GM18505 (cell line): ENCODE results near the gene CPNE2.
"Not testable (repeated sequence)": the region's sequence is repeated elsewhere in the genome, so short reads cannot be mapped to it uniquely, and the experiment has no call there.

Source experiments
- ATAC-seq: cut with Tn5 transposase; IDR thresholded peaks from one replicate; pipeline ENCODE4 v1.9.1; 2021; ENCODE audit not compliant: unreplicated experiment
- POLR2A ChIP-seq: IDR thresholded peaks from 4 replicates; pipeline ENCODE4 v1.6.1; 2011; ENCODE audit warnings: borderline replicate concordance; ENCODE audit not compliant: insufficient read depth, insufficient read length; ENCODE audit errors: extremely low read depth

The CPNE2 gene

GRCh38 chr16:57178793-57179212 lies 86.4 kb downstream of the CPNE2 start:
- TF ChIP-seq POLR2A = no peak
- ATAC-seq = no peak

DNA sequence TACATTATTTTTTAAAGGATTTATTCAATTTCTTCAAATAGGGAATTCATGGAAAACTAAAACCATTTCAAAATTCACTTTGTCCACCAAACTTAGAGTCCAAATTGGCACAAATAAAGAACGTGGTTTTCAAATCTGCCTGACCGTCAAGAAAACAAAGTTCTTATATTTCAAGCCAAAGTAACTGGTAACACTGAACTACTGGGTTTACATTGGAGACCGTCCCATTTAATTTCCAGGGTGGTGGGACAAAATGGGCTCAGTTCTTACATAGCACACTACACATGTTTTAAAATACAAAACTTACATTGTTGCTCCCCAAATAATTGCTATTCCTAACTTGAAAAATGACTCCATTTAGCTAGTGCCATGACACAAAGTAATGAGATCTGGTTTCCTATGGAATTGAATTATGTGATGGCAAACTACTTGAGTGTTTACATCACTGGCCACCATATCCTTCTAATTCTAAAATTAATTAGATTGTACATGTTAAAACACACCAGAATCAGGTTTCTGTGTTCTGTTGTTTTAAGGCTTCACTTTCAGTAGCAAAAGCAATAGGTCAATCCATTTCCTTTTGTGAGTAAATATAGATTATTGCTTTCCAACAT lies 86.9 kb downstream of the CPNE2 start:
- ATAC-seq = no peak
- TF ChIP-seq POLR2A = no peak

DNA sequence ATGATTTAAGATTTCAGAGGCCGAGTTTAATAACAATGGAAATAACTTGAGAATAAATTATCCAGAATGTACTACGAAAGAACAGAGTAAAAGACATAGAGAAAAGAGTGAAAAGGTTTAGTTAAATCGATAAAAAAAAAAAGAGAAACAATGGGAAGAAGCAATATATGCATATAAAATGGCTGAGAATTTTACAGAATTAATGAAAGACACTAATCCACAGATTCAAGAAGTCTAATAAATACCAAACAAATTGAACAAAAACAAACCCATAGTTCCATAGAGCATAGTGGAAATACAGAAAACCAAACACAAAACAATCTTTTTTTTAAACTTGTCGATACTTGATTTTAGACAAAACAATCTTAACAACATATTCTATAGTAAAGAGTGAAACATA lies 91.7 kb downstream of the CPNE2 start:
- no peak for TF ChIP-seq POLR2A
- ATAC-seq = no peak

DNA sequence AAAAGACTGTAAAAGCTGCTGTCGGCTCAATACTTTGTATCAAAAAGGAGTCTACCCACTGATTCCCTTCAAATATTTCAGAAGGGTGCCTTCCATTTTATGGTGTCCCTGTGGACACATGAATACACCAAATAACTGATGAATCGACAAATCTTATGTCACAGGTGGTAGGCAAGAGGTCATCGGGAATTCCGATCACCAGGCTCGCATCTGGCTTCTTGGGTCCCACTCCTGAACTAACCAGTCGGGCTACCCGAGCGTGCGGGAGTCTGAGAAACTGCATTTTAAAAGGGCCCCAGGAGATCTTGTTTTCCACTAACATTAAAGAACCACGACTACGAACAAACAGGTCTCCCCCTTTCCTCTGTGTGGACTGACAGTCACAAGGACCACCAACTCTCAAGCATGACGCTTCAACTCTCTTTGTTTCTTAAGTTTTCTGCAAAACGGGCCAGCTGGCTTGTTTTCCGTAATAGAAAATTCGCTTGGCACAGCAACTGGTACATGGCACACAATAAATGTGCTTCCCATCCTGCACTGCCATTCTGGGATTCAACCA lies 92.6 kb downstream of the CPNE2 start:
- ATAC-seq = no peak
- TF ChIP-seq POLR2A = no peak

DNA sequence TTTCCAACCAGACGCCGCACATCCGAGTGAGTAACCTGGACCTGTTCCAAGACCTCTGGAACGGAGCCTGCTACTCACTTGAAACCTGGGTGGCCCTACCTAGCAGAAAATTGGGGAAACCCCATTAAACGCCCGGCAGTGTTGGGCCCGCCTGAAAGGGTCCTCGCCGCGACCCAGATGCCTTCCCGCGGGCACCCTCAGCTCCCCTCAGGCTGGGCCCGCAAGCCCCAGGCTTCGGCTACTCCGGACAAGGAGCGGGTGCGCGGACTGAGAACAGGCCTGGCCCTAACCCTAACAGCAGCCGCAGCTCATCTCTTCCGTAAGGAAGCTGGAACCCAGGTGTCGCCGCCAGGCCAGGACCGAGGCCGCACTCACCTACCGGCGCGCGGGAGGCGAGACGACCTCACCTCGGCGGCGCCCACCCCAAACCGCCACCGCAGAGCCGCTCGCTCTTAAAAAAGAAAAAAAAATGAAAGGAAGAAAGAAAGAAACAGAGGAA lies 93.1 kb downstream of the CPNE2 start:
- TF ChIP-seq POLR2A = no peak
- peak; percentile 39 for ATAC-seq

GRCh38 chr16:57185945-57186871 lies 93.8 kb downstream of the CPNE2 start, which contains the start of the genes PSME3IP1 and RSPRY1:
Gene PSME3IP1, minus strand, starts transcription at chr16:57186039. Its CDS starts 12,185 bp downstream, at chr16:57173854.
Gene RSPRY1, plus strand, starts transcription at chr16:57186329. Its CDS starts 18,330 bp downstream, at chr16:57204659.
- peak; percentile 82 for ATAC-seq

DNA sequence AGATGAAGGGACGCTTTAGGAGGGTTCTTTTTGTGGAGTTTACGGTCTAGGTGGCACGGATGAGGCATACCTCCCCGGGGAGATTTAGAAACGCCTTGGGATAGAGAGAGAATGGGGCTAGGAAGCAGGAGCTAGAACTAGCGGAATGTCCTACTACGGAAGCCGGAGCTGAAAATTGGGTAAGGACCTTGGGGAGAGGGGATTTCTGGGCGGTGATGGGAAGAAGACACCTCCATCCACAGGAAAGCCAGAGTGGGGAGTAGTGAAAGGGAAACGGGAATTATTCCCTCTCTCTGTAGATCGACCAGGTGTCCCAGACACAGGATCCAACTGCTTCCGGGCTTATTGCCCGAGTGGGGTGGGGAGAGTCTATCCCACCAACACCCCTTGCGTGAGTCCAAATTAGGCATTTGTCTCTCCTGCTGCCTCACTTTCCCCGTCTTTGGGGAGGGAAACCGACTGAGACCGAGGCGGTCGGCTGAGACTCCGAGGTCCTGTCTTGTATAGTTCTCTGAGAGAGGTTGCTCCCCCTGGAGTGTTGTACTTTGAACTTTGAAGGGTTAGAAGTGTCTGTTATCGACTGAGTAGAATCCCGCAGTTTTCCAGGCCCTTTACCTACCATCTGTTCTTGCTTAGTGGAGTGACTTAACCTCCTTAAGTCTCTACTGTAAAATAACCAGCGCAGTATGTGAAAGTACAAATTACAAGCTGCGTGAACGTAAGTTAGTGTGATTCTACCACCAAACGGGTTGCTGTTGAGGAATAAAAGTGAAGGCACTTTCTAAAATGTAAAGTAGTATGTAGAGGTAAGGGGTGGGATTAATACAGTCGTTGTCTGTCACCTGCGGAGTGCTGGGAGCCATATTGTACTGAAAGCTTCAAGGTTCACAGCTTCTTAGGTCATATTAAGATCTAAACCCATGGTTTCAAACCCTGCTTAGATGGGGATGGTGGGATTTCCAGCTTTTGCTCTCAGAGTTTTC lies 94.8 kb downstream of the CPNE2 start:
- TF ChIP-seq POLR2A = peak; percentile 39
- no peak for ATAC-seq

More at GRCh38 chr16:57185945-57186871, 93.8 kb downstream of the CPNE2 start, which contains the start of the genes PSME3IP1 and RSPRY1:
- peak; percentile 74 for TF ChIP-seq POLR2A

- not testable (repeated sequence) for ATAC-seq
Observed at GRCh38 chr16:57187902-57188710, 95.7 kb downstream of the CPNE2 start.

- no peak for ATAC-seq
- TF ChIP-seq POLR2A = no peak
Observed at GRCh38 chr16:57188711-57189002, 96.3 kb downstream of the CPNE2 start.

DNA sequence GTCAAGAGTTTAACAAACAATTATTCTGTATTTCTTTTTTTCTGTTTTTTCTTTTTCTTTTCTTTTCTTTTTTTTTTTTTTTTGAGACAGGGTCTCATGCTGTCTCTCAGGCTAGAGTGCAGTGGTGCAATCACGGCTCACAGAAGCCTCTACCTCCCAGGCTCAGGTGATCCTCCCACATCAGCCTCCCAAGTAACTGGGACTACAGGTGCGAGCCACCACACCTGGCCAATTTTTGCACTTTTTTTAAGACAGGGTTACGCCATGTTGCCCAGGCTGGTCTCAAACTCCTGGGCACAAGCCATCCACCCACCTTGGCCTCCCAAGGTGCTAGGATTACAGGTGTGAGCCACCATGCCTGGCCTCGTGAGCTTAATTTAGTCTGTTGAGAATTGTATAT lies 97.1 kb downstream of the CPNE2 start:
- ATAC-seq = not testable (repeated sequence)

- no peak for TF ChIP-seq POLR2A
- no peak for ATAC-seq
Observed at GRCh38 chr16:57190136-57190535, 97.8 kb downstream of the CPNE2 start.

DNA sequence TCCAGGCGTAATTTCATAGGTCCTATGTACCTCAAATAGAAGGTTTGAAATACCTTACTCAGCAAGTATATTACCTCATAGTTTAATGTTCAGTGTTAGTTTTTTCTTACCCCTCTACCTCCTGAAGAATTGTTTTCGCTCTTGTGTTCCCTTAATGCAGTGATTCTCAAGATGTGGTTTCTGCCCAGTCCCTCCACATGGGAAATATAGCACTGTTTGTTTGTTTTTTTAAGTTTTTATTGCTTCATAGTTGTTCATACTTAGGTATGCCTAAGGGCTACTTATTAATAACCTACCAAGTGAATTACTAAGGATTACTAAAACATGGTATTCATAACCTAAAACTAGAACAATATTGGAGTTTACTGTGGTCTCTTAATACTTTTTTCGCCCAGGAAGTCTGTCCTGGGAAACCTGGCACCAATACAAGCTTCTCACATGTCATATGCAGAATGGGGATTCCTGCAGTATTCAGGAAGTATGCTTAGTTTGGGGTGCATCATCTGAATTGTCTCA lies 98.7 kb downstream of the CPNE2 start:
- no peak for ATAC-seq
- TF ChIP-seq POLR2A = no peak
